OCI-LY3 (cell line): Measurements from ENCODE around the gene INTS3.

Experiments used
- CTCF ChIP-seq: fragments of 200-600, 300-600 bp; sonication (generic); IDR thresholded peaks from 2 replicates; pipeline ENCODE4 v1.5.1; 2014; ENCODE audit warnings: antibody characterized with exemption, low read length, low read depth
- EZH2phosphoT487 ChIP-seq: fragments of 200-600 bp; shearing (Covaris generic); IDR thresholded peaks from 2 replicates; pipeline ENCODE4 v1.6.1; 2018; ENCODE audit warnings: antibody characterized with exemption, mixed run types, low read depth

GRCh38 chr1:153763365-153764225 lies 35.7 kb downstream of the INTS3 start:
- TF ChIP-seq CTCF (no peak), EZH2phosphoT487 (no peak)
